HEK293T (cell line): ENCODE measurements around the gene BCAS1.

ENCODE experiments used
- ELF4 ChIP-seq: fragments of 450-650 bp; IDR thresholded peaks from 2 replicates; pipeline ENCODE4 v1.6.1; 2017; ENCODE audit warnings: antibody characterized with exemption
- NFRKB ChIP-seq: fragments of 450-650 bp; IDR thresholded peaks from 2 replicates; pipeline ENCODE4 v1.6.1; 2016; ENCODE audit warnings: mild to moderate bottlenecking, moderate library complexity
- SP1 ChIP-seq: fragments of 450-650 bp; IDR thresholded peaks from 2 replicates; pipeline ENCODE4 v1.6.1; 2017
- SUZ12 ChIP-seq: fragments of 450-650 bp; IDR thresholded peaks from 2 replicates; pipeline ENCODE4 v1.6.1; 2016; ENCODE audit warnings: mild to moderate bottlenecking

- TF ChIP-seq SP1 (no peak), NFRKB (no peak), ELF4 (no peak), SUZ12 (no peak)
Measured at GRCh38 chr20:53901497-53902096, 168.8 kb downstream of the BCAS1 start.
